T-helper 1 cell (primary cell): ENCODE data around the gene KRTAP17-1.
"Not testable (repeated sequence)": the region's sequence is repeated elsewhere in the genome, so short reads cannot be mapped to it uniquely, and the experiment has no call there.

Experiments
- DNase-seq, 5 donors: peaks; one replicate each; pipeline ENCODE4 v3.0.0-alpha.2; 2012 to 2020

KRTAP17-1 gene

DNA sequence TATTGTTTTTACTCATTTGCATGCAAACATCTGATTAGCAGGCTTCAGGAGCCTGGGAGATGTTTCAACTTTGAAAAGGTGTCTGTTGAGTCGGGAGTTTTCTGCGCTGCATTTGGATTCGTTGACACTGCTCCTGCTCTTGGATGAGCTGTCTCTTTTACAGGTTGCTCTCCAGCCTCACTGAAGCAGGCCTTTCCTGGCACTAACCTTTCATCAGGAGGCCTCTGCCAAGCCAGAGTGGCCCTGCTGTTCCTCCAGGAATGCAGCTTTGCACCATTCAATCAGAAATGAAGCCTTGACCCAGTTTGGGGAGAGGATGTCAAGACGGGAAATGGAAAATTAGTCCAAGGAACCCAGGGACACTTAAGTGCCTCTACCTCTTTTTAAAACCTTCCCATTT is 12.5 kb downstream of the KRTAP17-1 start:
- DNase-seq: no peak

DNA sequence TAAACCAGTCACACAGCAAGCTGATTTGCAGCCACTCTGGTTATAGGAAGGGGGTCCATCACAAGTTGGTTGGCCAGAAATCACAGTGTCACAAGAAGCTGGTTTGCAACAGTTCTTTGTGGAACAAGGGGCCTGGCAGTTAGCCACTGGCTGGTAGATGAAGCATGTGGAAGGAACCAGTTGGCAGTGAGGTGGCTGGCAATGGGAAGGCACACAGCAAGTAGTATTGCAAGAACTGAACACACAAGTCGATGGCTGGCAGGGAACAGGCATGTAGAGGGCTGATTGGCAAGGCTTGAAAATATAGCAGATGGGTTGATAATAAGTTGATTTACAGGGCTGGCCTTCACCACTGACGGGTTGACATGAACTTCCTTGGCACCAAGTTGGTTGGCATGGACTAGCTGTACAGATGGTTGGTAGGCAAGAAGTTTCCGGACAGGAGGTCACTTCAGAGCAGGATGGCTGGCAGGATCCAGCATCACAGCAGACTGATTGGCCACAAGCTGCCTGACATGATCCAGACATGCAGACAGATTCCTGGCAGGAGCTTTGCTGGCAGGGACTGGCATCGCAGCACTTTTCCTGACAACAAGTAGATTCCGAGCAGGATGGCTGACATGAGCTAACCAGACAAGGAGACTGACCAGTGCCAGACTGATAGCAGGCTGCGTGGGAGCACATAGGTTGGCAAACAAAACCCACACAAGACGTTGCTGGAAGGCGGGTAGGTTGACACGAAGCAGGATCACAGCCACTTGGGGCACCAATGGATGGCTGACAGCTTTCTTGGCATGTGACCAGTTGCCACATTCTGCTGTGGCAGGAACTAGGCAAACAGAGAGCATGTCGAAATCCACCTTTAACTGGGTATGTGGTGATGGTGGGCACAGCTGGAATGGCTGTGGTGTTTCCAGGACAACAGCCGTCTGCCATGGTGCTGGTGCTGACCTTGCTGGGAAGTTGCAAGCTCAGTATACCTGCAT is 13.3 kb downstream of the KRTAP17-1 start, which contains the start of gene KRTAP29-1:
KRTAP29-1 (minus strand) TSS at position 936 of the 986 bp plus-strand sequence; CDS start at position 936, 0 bp downstream.
- DNase-seq: no peak

DNA sequence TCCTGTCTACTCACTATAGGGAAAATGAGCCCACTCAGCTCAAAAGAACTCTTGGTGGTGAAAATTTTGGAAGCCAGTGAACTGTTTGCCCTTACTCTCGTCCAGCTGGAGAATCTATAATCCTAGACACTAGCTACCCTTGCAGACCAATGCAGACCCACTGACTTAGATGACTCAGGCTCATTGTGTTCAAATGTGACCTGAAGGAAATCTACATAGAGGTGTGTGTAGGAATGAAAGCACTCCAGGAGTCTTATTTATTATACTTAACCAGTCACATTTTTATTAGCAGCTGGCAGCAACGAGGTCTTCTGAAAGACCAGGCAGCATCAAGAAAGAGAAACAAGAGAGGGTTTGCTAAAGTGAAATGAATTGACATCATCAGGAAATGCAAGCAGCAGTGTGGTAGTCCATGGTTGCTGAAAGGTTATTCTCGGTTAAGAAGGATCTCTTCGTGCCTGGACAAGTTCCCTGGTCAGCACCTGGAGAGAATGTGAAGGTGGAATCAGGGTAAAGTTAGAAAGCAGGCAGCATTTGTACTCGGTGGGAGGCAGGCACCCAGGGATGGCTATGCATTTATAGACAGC is 14.2 kb downstream of the KRTAP17-1 start:
- DNase-seq: no peak

DNA sequence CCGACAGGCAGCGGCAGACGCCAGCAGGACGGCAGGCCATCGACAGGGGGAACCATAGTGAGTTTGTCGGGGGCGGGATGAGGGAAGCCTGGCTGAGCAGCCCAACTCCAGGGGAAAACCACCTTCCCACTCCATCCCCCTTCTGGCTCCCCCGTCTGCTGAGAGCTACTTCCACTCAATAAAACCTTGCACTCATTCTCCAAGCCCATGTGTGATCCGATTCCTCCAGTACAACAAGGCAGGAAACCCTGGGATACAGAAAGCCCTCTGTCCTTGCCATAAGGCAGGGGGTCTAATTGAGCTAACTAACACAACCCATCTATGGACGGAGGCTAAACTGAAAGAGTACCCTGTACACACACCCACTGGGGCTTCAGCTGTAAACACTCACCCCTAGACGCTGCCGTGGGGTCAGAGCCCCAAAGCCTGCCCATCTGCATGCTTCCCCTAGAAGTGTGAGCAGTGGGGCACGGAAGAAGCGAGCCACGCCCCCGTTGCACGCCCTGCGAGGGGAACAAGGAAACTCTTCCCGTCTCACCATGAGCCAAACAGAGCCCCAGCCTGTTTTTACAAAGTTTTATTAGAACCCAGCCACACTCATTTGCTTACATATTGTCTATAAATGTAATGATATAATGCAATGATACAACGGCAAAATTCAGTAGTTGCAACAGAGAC is 16.9 kb downstream of the KRTAP17-1 start:
- DNase-seq: no peak

DNA sequence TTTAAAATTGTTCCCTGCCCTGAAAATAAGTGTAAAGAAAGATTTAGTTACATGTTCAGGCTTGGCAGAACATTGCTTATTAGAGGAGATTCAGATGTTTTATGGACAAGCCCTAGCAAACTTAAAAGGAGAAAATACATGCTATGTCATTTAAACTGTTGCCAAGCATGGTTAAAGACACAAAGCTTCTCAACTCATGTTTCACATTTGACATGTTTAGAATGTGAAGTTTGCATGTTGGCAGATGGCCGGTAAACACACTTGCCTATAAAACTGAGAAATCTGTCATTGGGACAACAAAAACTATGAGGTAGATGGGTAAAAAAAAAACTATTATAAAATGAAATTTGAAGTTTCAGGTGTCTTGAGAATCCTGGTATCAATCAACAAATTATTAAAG is 18.7 kb downstream of the KRTAP17-1 start:
- DNase-seq: no peak

- no peak for DNase-seq
Observed at GRCh38 chr17:41294016-41294415, 21.5 kb downstream of the KRTAP17-1 start.

GRCh38 chr17:41287050-41287449 is 28.5 kb downstream of the KRTAP17-1 start:
- DNase-seq: peak in 1 of 5 donors; percentile 0

DNA sequence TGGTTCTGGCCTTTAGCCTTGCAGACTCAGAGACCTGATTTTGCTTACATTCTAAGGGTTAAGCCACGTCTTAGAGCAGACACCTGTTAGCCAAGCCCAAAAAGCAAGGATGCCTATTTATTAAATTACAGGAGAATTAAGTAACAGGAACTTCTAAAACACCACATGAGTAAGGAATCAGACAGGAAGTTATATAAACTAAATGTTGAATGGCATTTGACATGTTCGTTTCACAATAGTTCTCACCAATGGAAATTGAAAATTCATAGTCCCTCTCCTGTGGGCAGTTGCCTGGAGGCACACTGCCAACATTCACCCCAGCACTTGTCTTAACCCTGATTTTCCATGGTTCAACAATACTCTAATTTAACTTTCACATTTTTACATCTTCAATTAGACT is 31.0 kb downstream of the KRTAP17-1 start:
- DNase-seq: no peak

GRCh38 chr17:41284043-41284442 is 31.5 kb downstream of the KRTAP17-1 start:
- no peak for DNase-seq

DNA sequence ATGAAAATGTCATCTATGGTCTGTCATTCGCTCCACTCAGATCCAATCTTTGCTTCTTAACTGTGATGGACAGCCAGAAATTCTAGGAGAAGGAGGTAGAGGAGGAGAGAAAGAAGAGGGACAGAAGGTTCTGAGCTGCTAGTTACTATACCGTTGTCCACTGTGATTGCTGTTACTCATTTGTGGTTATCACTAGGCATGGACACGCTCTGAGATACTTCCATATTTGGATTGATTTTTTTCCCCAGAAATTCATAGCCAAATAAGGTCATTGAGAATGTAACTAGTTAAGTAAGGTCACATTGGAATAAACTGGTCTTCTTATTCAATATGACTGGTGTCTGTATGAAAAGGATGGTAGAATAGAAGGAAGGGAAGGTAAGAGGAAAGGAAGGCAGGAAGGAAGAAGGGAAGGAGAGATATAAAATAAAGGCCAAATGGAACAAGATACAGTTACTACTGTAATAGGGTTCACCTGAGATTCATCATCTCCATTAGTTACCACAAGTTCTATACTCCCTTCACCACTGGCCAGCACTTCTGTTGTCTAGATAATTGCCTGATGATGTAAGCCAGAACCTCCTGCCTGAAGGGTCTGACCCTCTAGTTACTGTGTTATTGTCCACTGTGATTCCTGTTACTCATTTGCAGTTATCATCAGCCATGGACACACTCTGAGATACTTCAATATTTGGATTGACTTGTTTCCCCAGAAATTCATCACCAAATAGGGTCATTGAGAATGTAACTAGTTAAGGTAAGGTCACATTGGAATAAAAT is 37.1 kb downstream of the KRTAP17-1 start:
- DNase-seq: peak in 1 of 5 donors; percentile 0

- not testable (repeated sequence) for DNase-seq
Observed at GRCh38 chr17:41275648-41276190, 39.8 kb downstream of the KRTAP17-1 start, which contains the start of gene KRTAP9-7. Gene KRTAP9-7 (plus strand): TSS chr17:41275698. CDS start chr17:41275698, 0 bp downstream.

DNA sequence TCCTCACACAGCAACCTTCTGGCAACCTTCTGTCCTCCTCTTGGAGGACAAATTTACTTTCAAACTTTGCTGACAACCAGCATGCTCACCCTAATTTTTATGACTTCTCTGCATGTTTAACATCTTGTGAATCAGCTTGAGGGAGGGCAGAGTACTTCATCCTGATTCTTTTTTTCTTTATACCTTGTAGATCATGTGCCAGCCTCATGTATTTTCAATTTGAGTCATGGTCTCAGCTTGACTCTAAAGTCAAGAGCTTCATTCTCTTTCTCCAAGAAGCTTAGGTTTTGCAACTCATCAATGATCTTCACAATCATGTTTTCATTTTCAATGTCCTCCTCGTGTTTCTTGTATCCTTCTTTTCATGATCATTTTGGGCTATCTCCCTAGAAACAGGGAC is 43.7 kb downstream of the KRTAP17-1 start:
- DNase-seq: no peak

GRCh38 chr17:41271323-41271722 is 44.2 kb downstream of the KRTAP17-1 start:
- DNase-seq: not testable (repeated sequence)

- no peak for DNase-seq
Observed at GRCh38 chr17:41267711-41268110, 47.8 kb downstream of the KRTAP17-1 start.

DNA sequence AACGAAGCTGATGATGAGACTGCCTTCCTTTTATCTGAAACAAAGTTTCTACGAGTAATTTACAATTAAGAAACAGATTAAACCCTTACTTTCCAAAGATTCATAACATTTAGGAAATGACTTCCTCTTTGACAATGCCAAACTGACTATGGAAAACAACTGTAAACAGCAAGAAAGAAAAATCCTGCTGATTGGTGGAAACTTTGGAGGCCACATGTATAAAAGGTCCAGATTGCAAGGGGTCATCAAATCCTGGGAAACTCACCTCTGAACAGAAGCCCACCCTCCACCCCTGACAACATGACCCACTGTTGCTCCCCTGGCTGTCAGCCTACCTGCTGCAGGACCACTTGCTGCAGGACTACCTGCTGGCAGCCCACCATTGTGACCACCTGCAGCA is 50.4 kb downstream of the KRTAP17-1 start, which contains the start of gene KRTAP9-6:
KRTAP9-6 (plus strand) TSS at position 301 of the 400 bp plus-strand sequence; CDS start at position 301, 0 bp downstream.
- no peak for DNase-seq
